HG03439 (cell line): ENCODE data around the gene SEMA3D.

ENCODE experiments used
- ATAC-seq: cut with Tn5 transposase; IDR thresholded peaks from one replicate; pipeline ENCODE4 v1.9.1; 2021; ENCODE audit warnings: mild to moderate bottlenecking, moderate library complexity; ENCODE audit not compliant: unreplicated experiment

SEMA3D gene

DNA sequence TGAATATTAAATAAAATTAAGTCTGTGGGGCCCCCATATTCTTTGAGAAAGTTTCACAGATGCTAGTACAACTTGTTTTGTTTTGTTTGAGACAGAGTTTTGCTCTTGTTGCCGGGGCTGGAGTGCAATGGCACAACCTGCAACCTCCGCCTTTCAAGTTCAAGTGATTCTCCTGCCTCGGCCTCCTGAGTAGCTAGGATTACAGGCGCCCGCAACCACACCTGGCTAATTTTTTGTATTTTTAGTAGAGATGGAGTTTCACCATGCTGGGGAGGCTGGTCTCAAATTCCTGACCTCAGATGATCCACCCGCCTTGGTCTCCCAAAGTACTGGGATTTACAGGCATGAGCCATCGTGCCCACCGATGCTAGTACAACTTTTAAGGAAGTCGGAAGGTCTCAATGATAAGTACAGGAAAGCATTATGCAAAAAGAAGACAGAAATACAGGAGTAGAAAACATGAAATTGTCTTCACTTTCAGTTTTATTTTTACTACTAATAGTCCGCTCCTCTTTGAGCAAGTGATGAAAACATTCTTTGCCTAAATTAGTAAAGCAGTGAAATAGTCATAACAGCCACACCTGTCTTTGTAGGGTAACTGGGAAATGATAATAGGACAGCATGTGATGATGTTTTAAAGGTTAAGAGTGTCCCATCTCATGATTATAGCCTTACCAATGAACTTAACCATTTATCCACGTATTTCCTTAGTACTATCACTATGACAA, 147.5 kb downstream of the SEMA3D start:
- peak; percentile 91 for ATAC-seq

DNA sequence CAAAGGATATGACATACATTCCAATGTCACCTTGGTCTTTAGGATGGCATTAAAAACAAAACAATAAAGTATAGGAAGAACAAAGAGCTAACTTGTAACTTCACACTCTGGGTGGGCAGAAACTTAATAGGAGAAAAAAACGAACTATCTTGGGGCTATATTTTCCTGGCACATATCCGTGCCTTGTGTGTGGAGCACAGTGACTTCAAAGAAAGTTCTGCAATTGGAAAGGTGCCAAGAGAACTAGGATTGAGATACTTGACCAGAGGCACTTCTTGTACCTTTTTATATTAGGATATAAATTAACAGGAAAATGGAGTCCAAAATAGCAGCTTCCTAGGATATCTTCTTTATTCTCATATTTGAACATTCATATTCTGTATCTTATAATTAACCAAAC, 148.4 kb downstream of the SEMA3D start:
- ATAC-seq: no peak

DNA sequence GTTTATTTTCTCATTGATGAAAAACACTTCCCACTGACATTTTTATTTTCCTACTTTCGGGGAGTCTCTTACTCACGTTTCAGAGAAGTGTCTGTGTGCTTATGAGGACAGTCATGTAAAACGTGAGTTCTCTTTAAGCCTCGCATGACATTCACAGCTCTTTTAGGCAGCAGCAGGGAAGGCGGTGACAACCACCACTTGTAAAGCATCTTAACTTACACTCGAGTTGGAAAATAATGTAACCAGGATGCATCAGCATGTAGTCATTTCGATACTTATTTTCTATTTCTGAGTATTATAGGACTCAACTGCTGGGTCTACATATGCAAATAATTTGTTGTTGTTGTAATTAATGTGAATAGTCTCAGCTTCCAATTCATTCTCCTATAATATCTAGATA, 153.6 kb downstream of the SEMA3D start:
- no peak for ATAC-seq

DNA sequence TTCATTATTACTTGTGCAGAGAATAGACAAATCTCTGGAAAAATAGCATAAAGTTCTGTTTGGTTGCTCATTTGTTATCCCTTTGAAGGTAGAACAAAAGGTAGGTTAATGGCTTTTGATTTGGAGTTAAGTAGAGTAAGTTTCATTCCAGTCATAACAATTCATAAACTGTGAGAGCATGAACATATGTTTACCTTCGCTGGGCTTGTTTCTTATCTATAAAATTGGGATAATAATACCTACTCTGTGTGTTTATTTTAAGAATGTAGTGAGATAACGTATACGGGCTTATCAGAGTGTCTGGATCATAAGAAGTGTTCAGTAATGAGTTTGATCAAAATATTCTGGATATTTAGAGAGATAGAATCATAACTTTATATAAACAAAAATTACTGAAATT, 155.4 kb downstream of the SEMA3D start:
- no peak for ATAC-seq

DNA sequence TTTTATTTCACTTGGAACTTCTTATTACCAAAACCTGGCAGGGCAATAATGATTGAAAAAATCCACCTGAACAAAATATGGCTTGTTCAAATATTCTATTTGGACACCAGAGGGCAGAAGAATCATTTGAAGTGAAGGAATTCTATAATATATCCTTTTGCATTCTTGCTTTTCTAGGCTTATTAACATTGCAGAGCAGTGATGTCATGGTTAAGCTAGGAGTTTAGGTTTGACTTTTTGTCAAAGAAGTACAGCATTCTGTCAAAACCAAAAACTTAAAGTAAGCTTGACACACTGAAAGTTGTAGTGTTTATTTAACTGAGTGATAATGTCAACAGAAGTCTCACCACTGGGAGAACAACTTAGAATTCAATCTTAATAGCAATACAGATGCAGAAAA, 156.0 kb downstream of the SEMA3D start:
- peak; percentile 55 for ATAC-seq

DNA sequence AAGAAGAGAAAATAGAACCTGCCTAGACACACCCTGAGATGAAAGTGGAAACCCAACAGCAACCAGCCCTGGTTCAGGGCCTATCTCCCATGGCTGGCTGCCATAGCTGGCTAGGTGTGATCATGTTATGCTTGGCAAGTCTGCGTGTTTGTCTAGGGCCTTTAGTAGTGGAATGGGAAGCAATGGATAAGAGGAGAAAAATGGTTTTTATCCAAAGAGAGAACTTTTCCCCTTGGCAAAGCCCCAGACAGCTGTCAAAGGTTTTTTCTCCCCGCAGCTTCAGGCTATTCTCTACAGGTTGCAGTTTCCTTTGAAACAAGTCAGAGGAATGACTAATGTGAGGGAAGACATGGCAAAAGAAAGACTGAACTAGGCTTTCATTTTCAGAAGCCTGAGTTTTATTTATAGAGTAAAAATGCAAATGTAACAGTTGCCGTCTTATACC, 161.5 kb downstream of the SEMA3D start:
- peak; percentile 83 for ATAC-seq

DNA sequence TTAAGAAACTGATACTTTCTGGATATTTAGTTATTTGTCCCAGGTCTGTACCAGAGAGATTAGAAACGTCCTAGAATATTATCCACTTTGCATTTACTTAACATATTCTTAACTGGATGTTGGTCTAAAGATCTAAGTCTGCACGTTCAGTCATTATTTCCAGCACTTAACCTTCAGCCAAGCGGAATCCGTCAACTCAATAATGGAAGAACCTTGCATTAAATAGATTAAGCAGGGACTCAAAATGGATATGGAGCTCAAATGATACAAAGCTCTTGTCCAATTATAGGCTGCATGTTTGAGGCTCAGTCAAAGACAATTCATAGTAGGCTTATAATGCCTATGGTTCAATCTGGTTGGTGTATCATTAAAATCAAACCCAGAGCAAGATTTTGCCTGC, 162.9 kb downstream of the SEMA3D start:
- ATAC-seq: no peak

DNA sequence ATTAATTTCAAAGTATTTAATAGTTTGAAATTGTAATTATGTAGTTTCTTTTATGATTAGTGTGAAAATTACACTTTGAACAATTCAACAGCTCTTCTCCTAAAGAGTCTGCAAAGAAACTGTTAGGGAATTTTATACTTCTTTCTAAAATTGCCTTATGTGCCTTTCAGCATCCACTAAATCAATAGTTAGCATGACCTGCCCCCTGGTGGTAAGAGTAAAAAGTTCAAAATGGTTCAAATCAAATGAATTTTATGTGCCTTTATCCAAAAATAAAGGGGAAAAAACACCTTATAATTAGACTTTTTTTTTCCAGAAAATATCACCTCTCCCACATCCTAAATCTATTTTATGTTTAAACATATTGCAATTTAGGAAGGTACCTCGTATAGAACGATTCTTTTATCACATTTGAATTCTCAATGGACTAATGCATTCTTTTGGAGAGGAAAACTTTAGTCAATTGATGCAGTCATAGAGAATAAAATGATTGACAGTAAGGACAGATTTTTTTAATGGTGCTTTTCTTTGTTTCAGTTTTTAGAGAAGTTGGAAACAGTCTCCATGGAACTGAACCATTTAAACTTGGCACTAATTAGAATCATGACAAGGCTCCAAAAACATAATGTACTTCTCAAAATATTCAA, 163.7 kb downstream of the SEMA3D start:
- ATAC-seq: no peak

DNA sequence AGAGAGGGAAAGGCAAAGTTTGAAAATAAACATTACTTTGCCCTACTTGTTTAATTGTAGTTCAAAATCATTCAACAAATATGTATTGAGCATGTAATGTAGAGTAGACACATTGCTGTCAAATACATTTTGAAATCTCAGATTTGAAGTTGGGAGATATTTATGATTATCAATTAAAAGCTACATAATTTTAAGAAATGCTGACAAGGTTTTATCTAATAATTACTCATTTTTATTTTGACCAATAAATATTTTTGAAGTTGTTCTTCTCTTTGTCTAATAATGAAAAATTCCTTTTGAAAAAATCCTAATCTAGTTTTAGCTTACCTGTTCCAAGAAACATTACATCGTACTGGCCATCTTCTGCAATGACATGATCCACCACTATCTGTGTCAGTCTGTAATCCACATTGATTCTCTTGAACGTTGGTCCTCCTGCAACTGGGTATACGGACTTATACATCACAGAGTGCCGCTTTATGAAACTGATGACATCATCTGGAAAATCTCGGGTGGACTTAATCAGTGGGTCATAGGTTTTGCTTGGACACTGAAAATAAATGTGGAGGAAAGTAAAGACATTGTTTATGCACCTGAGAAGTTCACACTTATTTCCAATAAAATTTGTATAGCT, 164.7 kb downstream of the SEMA3D start:
- no peak for ATAC-seq

DNA sequence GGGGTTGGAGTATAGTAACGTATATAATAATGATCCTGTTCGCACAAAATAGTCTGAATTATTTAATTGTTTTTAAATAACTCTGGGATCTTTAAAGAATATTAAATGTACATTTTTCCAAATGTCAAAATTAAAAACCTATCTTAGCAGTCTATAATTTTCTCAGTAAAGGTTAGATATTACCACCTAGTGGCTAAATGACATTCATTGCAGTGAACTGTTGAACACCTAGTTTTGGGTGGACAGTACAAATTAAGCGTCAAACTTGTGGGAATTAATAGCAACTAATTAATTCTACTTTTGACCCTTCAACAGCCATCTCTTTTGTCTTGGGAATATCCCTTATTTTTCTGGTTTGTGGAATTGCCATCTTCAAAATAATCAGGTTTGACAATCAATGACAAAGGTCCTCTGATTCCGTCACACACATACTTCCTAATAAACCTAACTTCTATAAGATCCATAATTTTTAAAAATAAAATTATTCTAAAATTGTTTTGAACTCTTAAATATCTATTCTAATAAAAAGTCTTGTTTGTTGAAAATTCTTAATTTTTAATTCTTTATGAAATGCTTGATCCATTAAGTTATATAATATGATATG, 165.7 kb downstream of the SEMA3D start:
- ATAC-seq: no peak

DNA sequence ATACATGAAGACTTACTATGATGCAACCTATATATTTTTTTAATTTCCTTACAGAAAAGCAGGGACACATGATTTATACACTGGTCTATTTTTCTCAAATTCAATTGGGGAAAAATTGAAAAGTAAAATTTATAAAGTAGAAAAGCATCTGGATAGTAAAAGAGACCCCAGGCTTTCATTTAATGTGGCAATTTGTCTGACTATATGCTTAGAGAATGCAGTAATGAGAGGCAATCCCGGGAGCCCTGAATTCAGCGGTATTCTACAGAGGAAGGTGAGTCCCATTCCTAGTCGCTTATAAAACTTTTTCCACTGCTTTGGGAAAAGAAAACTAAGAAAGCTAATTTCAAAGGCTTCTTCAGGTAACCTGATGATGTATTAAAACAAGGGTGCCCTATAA, 167.1 kb downstream of the SEMA3D start:
- ATAC-seq: no peak

DNA sequence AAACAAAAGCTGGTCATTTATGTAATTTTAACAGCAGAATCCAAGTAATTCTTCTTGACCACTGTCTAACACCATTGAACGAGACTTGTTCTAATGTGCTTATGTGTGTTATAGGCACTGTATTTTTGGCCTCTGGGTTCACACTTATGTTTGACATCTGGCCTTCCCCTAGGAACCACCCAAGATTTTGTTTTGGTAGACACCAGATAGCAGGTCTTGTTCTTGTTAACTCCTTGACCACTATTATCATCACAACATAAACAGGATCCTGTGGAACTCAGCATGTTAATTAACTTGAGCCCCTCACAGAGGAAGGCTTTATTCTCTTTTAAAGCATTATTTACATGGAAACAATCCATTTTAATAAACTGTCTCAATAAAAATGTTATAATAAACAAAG, 167.7 kb downstream of the SEMA3D start:
- ATAC-seq: no peak

DNA sequence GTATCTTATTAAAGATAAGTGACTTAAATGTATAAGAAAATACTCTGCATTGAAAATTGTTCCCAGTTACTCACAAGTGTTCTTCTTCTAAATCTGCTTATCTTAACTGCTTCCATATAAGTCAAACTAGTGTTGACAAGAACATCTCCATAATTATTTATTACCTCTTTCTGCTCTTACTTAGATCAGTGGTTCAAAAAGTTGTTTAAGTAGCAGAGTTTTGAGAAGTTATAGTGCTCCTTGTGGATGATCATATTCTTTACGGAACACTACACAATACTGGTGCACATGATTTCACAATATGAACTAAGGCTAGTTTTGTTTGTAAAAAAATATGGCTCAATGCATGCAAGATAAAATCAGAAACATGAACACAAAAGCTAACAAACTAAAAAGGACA, 168.4 kb downstream of the SEMA3D start:
- no peak for ATAC-seq

DNA sequence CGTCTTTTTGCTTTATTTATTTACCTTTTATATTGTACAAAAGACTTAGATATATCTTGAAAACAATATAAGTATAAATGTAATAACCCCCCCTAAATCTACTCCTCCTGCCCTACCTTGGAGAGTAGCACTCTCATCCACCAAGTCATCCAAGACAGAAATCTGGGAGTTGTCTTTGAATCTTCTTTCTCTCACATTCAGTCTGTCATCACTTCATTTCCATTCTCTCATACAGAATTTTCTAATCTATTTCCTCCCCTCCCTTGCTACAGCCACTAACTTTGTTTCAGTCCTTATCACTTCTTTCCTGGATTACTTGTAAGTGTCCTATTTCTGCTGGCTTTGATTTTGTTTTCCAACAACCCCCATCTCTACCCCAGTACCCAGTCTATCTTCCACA, 170.6 kb downstream of the SEMA3D start:
- no peak for ATAC-seq

DNA sequence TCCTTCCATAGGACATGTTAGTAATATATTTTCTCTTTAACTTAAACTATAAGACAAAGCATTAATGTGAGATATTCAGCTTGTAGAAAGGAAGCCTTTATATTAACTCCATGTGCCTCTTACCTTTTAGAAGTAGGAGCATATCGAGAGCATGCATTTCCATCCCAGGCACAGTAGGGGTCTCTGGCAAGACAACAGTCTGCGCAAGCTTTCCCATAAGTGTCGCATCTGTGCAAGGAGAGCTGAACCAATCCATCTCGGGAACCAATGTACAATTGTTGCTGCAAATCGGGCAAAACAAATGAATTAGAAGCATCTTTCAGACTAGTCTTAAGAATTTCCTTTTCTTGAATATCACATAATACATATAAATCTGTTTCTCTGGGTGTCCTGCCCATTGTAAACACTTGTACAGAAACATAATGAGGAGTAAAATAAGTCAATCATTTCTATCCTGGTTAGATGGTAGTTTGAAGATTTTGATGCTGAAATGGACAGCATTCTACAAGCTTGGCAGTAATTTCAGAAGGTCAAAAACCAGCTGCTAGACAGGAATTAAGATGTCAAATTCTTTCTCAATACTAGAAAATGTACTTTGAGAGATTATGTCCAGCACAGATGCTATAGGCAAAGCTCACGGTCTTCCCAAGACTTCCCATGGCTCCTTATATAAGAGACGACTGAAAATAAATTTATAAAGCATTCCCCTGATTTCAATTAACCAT, 171.8 kb downstream of the SEMA3D start:
- ATAC-seq: no peak

DNA sequence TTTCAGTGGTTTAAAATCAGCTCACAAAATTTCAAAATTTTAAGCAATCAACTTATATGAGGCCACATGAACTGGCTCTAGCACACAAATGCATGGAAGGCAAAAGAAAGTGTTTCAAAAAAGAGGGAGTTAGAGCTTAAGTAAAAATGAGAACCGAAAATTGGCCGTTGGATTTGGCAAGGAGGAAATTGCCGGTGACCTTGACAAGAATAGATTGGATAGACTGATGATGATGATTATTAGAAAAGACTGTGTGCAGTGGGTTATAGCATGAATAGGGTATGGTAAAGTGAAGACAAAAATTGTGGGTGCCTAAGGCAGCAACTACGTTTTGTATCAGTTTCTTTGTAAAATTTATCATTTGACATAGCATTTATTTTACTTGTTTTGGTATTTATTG, 175.7 kb downstream of the SEMA3D start:
- ATAC-seq: no peak

DNA sequence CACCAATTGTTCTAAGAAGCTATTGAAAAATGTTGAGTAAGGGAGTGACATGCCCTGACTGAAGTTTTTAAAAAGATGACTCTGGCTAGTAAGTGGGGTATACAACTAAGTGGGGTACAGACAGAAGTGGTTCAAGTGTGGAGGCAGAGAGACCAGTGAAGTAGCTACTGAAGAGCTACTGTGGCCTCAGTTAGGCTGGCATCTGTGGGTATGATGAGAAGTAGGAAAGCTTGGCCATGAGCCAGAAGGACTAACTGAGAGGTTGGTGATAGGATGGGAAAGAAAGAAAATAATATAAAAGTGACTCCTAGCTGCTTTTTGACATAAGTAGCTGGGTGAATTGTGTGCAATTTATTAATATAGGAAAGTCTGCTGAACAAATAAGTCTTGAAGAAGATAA, 176.6 kb downstream of the SEMA3D start:
- ATAC-seq: no peak

DNA sequence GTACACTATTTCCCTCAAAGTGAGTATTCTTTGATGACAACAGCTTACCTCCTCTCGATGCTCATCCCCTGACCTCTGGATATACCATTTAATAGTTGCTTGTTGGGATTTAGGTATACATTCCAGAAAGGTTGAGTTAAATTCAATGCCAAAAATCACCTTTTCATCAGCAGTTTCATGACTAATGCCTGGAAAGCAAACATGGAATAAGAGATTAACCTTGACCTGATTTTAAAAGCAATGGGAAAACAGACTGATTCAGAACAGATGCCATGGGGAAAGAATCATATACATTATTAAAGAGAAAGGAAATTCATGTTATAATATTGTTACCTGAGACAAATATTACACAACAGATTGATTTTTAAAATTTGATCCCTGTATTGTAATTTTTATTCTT, 180.1 kb downstream of the SEMA3D start:
- no peak for ATAC-seq

DNA sequence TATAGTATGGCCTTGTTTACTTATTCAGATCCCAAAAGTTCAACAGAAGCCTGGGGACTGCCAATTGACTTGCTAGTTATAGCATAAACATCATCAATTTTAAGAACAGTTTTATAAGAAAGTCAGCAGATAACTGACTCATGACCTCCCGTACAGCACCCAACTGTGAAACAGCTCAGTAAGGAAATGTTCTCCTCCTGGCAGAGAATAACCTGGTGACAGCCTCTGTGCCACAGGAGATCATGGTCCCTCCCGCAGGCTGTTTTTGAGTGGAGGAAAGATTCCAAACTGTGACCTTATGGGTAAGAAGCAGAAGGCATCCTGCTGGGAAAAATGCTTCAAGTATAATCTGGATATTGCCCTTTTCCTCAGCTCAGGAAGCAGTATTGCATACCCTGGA, 182.5 kb downstream of the SEMA3D start:
- no peak for ATAC-seq

DNA sequence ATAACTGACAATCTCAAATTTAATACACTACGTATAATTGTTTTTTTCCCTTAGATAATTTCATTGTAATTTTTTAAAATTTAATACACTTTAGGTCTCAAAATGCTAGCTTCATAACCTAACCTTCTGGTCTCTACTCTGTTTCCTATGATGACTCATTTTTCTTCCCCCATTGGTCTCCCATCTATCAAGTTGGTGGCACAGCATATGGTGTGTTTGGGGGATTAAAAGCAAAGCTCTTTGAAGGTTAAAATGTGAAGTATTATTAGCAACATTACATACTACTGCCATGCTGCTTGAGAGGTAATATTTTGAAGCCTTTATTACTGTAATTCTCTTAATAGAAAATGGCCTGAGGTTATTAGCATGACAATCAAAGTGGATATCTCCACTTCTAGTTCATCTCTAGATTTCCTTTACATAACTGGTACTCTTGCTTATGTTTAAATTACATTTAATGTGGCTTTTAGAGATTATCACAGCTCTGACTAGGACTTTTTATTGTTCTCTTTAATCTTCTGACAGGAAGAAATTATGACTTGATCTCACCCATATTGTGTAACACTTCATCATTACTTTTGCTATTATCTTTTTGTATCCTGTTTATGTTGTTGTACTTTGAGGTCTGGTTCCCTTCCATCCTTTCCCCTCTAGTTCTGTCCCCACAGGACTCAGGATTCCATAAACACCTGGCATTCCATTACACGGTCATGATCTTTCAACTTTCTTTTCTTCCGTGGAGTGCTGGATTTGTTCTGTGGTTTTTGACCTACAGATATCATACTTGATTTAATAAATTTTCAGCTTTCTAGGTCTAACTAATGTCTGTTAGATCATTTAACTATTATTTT, 185.1 kb downstream of the SEMA3D start:
- no peak for ATAC-seq
